ENCODE data around the gene MELTF.

The MELTF gene

GRCh38 chr3:197008436-197009209 lies 21.0 kb downstream of the MELTF start:
- DNase-seq: no peak

- DNase-seq: no peak
Measured at GRCh38 chr3:197007953-197008352, 21.7 kb downstream of the MELTF start.

- DNase-seq: no peak
Measured at GRCh38 chr3:197007296-197007940, 22.2 kb downstream of the MELTF start.

- DNase-seq: no peak
Measured at GRCh38 chr3:197006860-197007259, 22.8 kb downstream of the MELTF start.

- no peak for DNase-seq
Measured at GRCh38 chr3:197006446-197006845, 23.2 kb downstream of the MELTF start.

GRCh38 chr3:197003461-197004385 lies 25.9 kb downstream of the MELTF start:
- no peak for DNase-seq

- DNase-seq: peak; percentile 78
Measured at GRCh38 chr3:197002701-197003454, 26.7 kb downstream of the MELTF start.

- DNase-seq: no peak
Measured at GRCh38 chr3:197001972-197002700, 27.5 kb downstream of the MELTF start.

- no peak for DNase-seq
Measured at GRCh38 chr3:197001106-197001971, 28.3 kb downstream of the MELTF start.

- DNase-seq: no peak
Measured at GRCh38 chr3:197000211-197000610, 29.4 kb downstream of the MELTF start.

- no peak for DNase-seq
Measured at GRCh38 chr3:196998966-196999760, 30.5 kb downstream of the MELTF start.

- DNase-seq: no peak
Measured at GRCh38 chr3:196997311-196997710, 32.3 kb downstream of the MELTF start.

GRCh38 chr3:196996454-196997265 lies 33.0 kb downstream of the MELTF start:
- DNase-seq: no peak

- no peak for DNase-seq
Measured at GRCh38 chr3:196995646-196996355, 33.8 kb downstream of the MELTF start.

GRCh38 chr3:196995027-196995426 lies 34.6 kb downstream of the MELTF start:
- DNase-seq: no peak

- no peak for DNase-seq
Measured at GRCh38 chr3:196994056-196994455, 35.6 kb downstream of the MELTF start.

GRCh38 chr3:196992461-196993065 lies 37.1 kb downstream of the MELTF start:
- DNase-seq: no peak
